GM23338 (cell line): Measurements from ENCODE around the gene RNF214. TPM values are rescaled to one million over a fixed set of nuclear protein-coding genes. Genes with fewer than 3 reads are reported as not detected.

Experiments used
- ATAC-seq: fragments of 200-7000 bp; cut with Tn5 transposase; 3 replicates; pipeline ENCODE4 v1.9.1; 2020
- DNase-seq: peaks from one replicate; pipeline ENCODE4 v3.0.0-alpha.2; 2015; ENCODE audit warnings: low spot score
- H2AFZ ChIP-seq: fragments of 200-600 bp; sonication (generic); 2 replicates; pipeline ENCODE4 v1.8.0; 2016; ENCODE audit warnings: antibody characterized with exemption, mild to moderate bottlenecking, moderate library complexity
- H3F3A ChIP-seq: fragments of 200-600 bp; sonication (generic); replicated peaks from 2 replicates; pipeline ENCODE4 v1.8.0; 2017; ENCODE audit warnings: antibody characterized with exemption, mixed run types, low read depth
- H3K27ac ChIP-seq: fragments of 200-600 bp; sonication (generic); 2 replicates; pipeline ENCODE4 v1.6.1; 2016; ENCODE audit warnings: low read depth
- H3K27me3 ChIP-seq: fragments of 200-600 bp; sonication (generic); 2 replicates; pipeline ENCODE4 v1.8.0; 2016; ENCODE audit warnings: mild to moderate bottlenecking, mixed run types, moderate library complexity; ENCODE audit not compliant: insufficient read depth
- H3K36me3 ChIP-seq: fragments of 200-600 bp; sonication (generic); 2 replicates; pipeline ENCODE4 v1.8.0; 2016; ENCODE audit warnings: mild to moderate bottlenecking; ENCODE audit not compliant: insufficient read depth
- H3K4me1 ChIP-seq: fragments of 200-600 bp; sonication (generic); 2 replicates; pipeline ENCODE4 v1.8.0; 2016; ENCODE audit warnings: mild to moderate bottlenecking, moderate library complexity; ENCODE audit not compliant: insufficient read depth
- H3K4me2 ChIP-seq: fragments of 200-600 bp; sonication (generic); 2 replicates; pipeline ENCODE4 v1.7.1; 2017; ENCODE audit warnings: mixed run types
- H3K4me3 ChIP-seq: fragments of 200-600 bp; sonication (generic); 2 replicates; pipeline ENCODE4 v1.6.1; 2016; ENCODE audit warnings: mixed run types
- H3K79me2 ChIP-seq: fragments of 200-600 bp; sonication (generic); replicated peaks from 2 replicates; pipeline ENCODE4 v1.8.0; 2017; ENCODE audit warnings: mild to moderate bottlenecking; ENCODE audit not compliant: insufficient read depth
- H3K9me2 ChIP-seq: fragments of 200-600 bp; sonication (generic); 2 replicates; pipeline ENCODE4 v1.8.0; 2017; ENCODE audit not compliant: insufficient read depth
- H4K20me1 ChIP-seq: fragments of 200-600 bp; sonication (generic); replicated peaks from 2 replicates; pipeline ENCODE4 v1.8.0; 2017; ENCODE audit warnings: mild to moderate bottlenecking; ENCODE audit not compliant: insufficient read depth
- H3K27ac Mint-ChIP-seq: 2 replicates; pipeline ENCODE4 v1.8.0; 2020; ENCODE audit warnings: inconsistent platforms, mild to moderate bottlenecking, moderate library complexity, mixed read lengths
- H3K27me3 Mint-ChIP-seq: 3 replicates; pipeline ENCODE4 v1.8.0; 2022; ENCODE audit warnings: low read depth, mild to moderate bottlenecking, moderate library complexity, mixed read lengths, inconsistent platforms; ENCODE audit not compliant: insufficient read depth, poor library complexity
- H3K36me3 Mint-ChIP-seq: 3 replicates; pipeline ENCODE4 v1.8.0; 2021; ENCODE audit warnings: low read depth, mild to moderate bottlenecking, inconsistent platforms, moderate library complexity, mixed read lengths
- H3K4me1 Mint-ChIP-seq: 3 replicates; pipeline ENCODE4 v1.8.0; 2020; ENCODE audit warnings: mild to moderate bottlenecking, inconsistent platforms, mixed read lengths
- H3K4me3 Mint-ChIP-seq: 3 replicates; pipeline ENCODE4 v1.8.0; 2021; ENCODE audit warnings: moderate library complexity, mild to moderate bottlenecking, inconsistent platforms, mixed read lengths
- H3K9me3 Mint-ChIP-seq: 3 replicates; pipeline ENCODE4 v1.8.0; 2020; ENCODE audit warnings: moderate library complexity, mild to moderate bottlenecking, inconsistent platforms, mixed read lengths
- EZH2phosphoT487 ChIP-seq: fragments of 200-600 bp; sonication (generic); IDR thresholded peaks from one replicate; pipeline ENCODE4 v1.8.1; 2018; ENCODE audit warnings: antibody characterized with exemption; ENCODE audit not compliant: unreplicated experiment
- ZNF331 ChIP-seq: fragments of 250-450 bp; sonication (Bioruptor Pico); IDR thresholded peaks from 2 replicates; pipeline ENCODE4 v1.5.0; 2020; ENCODE audit warnings: low read depth, mild to moderate bottlenecking, moderate library complexity
- polyA plus RNA-seq: library from polyadenylated mRNA; unstranded; fragments of >200 nt; fragmentation: Nextera tagmentation; extraction: Ambion mirVana; gene quantifications from 2 replicates; pipeline ENCODE4 v1.2.1, GENCODE V29; 2016
- total RNA-seq: library from RNA; depleted of rRNA; stranded (reverse); fragments of >200 nt; shearing (Covaris generic); gene quantifications from 2 replicates; pipeline ENCODE4 v1.2.3, GENCODE V29; 2014
- TF ChIP-seq, protein P1 (sequence below): IDR thresholded peaks from 2 replicates; pipeline ENCODE4 v1.6.1; 2016; ENCODE audit warnings: antibody characterized with exemption
- TF ChIP-seq, protein P2 (sequence below): IDR thresholded peaks from one replicate; pipeline ENCODE4 v1.6.1; 2018; ENCODE audit warnings: antibody characterized with exemption; ENCODE audit not compliant: unreplicated experiment

Gene RNF214
- total and polyA plus RNA-seq, 2 experiments from 2014 or later, result 19.4 to 28.4 TPM

GRCh38 chr11:117187799-117188481, 44.5 kb upstream of the RNF214 start:
- H3F3A ChIP-seq, result no peaks in the 10 kb centered on the region
- no peaks in the 10 kb centered on the region for H3K9me2 ChIP-seq
- no peaks in the 10 kb centered on the region for H3K79me2 ChIP-seq
- H3K4me3 ChIP-seq, result no peak overlapping the region
- Mint-ChIP-seq H3K4me1 (no peaks in the 10 kb centered on the region; the same call in 2 of the 3 replicates), H3K36me3 (peaks cover 4% of the 10 kb centered on the region; the same call in 2 of the 3 replicates), H3K9me3 (no peaks in the 10 kb centered on the region), H3K4me3 (no peak overlapping the region), H3K27ac (peak overlapping the region; percentile 36; the same call in 1 of the 2 replicates), H3K27me3 (peaks cover 8% of the 10 kb centered on the region)
- ATAC-seq, result no peak
- no peak overlapping the region for H2AFZ ChIP-seq
- no peaks in the 10 kb centered on the region for H3K4me1 ChIP-seq
- DNase-seq, result no peak
- H3K4me2 ChIP-seq, result no peak overlapping the region
- no peak overlapping the region for H3K27ac ChIP-seq
- no peaks in the 10 kb centered on the region for H3K27me3 ChIP-seq
- H4K20me1 ChIP-seq, result no peaks in the 10 kb centered on the region
- no peaks in the 10 kb centered on the region for H3K36me3 ChIP-seq
- TF ChIP-seq EZH2phosphoT487, result no peak
- TF ChIP-seq, protein P1, sequence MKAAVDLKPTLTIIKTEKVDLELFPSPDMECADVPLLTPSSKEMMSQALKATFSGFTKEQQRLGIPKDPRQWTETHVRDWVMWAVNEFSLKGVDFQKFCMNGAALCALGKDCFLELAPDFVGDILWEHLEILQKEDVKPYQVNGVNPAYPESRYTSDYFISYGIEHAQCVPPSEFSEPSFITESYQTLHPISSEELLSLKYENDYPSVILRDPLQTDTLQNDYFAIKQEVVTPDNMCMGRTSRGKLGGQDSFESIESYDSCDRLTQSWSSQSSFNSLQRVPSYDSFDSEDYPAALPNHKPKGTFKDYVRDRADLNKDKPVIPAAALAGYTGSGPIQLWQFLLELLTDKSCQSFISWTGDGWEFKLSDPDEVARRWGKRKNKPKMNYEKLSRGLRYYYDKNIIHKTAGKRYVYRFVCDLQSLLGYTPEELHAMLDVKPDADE, result no peak
- TF ChIP-seq, protein P2, sequence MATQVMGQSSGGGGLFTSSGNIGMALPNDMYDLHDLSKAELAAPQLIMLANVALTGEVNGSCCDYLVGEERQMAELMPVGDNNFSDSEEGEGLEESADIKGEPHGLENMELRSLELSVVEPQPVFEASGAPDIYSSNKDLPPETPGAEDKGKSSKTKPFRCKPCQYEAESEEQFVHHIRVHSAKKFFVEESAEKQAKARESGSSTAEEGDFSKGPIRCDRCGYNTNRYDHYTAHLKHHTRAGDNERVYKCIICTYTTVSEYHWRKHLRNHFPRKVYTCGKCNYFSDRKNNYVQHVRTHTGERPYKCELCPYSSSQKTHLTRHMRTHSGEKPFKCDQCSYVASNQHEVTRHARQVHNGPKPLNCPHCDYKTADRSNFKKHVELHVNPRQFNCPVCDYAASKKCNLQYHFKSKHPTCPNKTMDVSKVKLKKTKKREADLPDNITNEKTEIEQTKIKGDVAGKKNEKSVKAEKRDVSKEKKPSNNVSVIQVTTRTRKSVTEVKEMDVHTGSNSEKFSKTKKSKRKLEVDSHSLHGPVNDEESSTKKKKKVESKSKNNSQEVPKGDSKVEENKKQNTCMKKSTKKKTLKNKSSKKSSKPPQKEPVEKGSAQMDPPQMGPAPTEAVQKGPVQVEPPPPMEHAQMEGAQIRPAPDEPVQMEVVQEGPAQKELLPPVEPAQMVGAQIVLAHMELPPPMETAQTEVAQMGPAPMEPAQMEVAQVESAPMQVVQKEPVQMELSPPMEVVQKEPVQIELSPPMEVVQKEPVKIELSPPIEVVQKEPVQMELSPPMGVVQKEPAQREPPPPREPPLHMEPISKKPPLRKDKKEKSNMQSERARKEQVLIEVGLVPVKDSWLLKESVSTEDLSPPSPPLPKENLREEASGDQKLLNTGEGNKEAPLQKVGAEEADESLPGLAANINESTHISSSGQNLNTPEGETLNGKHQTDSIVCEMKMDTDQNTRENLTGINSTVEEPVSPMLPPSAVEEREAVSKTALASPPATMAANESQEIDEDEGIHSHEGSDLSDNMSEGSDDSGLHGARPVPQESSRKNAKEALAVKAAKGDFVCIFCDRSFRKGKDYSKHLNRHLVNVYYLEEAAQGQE, result no peak

DNA sequence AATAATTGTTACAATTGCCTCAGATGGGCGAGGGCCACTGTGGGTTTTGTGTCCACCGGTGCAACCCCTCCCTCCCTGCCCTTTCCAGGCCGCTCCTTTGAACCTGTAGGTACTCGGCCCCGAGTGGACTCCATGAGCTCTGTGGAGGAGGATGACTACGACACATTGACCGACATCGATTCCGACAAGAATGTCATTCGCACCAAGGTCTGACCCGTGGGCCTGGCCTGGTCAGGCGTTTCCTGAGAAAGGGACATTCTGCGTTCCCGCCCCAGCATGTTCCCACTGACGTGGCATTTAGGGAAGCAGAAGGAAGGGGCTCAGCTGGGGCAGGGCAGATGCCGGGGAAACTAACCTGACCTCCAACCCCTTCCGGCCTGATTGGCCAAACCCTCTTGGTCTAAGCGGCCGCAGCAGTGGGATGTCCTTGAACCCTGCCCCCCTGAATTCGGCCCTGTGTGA, 43.8 kb upstream of the RNF214 start:
- TF ChIP-seq ZNF331, result no peak
- H3K9me2 ChIP-seq, result no peaks in the 10 kb centered on the region
- H3F3A ChIP-seq, result no peaks in the 10 kb centered on the region
- H3K4me3 ChIP-seq, result no peak overlapping the region
- no peaks in the 10 kb centered on the region for H3K27me3 ChIP-seq
- no peak overlapping the region for H3K27ac Mint-ChIP-seq
- H3K4me1 ChIP-seq, result no peaks in the 10 kb centered on the region
- no peak overlapping the region for H3K4me3 Mint-ChIP-seq
- no peaks in the 10 kb centered on the region for H4K20me1 ChIP-seq
- no peak overlapping the region for H2AFZ ChIP-seq
- no peaks in the 10 kb centered on the region for H3K9me3 Mint-ChIP-seq
- no peak overlapping the region for H3K4me2 ChIP-seq
- peaks cover 4% of the 10 kb centered on the region; the same call in 2 of the 3 replicates for H3K36me3 Mint-ChIP-seq
- H3K27ac ChIP-seq, result no peak overlapping the region
- no peak for ATAC-seq
- DNase-seq, result no peak
- H3K4me1 Mint-ChIP-seq, result no peaks in the 10 kb centered on the region; the same call in 2 of the 3 replicates
- no peaks in the 10 kb centered on the region for H3K79me2 ChIP-seq
- H3K27me3 Mint-ChIP-seq, result peaks cover 8% of the 10 kb centered on the region
- H3K36me3 ChIP-seq, result no peaks in the 10 kb centered on the region
